ENCODE measurements around the gene ANKDD1A. TPM values are rescaled to one million over a fixed set of nuclear protein-coding genes. Genes with fewer than 3 reads are reported as not detected.

ANKDD1A gene
- polyA plus RNA-seq, 3 donors = 0.49 to 3.5 (median 0.90) TPM

DNA sequence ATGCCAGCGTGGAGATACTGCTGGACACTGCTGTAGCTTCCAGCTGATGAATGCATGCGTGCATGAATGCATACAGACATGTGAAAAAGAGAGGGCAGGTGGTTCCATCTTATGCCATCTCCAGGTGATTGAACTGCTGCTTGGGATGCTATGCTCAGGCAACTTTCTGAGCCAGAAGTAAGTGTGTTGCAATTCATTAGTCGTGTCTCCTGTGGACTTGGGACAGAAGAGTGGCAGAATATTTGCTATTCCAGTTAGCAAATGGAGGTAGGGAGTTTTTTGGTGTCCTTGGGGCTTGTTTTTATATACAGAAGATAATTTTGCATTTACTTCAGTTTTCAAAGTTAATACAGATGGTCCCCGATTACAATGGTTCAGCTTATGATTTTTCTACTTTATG, 33.3 kb downstream of the ANKDD1A start:
- DNase-seq = no peak
- Histone ChIP-seq H3K4me3 (replicated peaks in 1 of 3; ENCODE audit: low read depth in 2 of 3, low read length in 3 of 3) (no peak overlapping the region), H3K36me3 (replicated peaks in 1 of 2; ENCODE audit: control insufficient read depth in 1 of 2, insufficient read depth in 2 of 2, low read length in 2 of 2) (no peaks in the 10 kb centered on the region), H3K4me2 (replicated peaks; ENCODE audit: extremely low read depth, low read length, poor library complexity, severe bottlenecking) (no peak overlapping the region), H3K9me3 (replicated peaks in 1 of 2; ENCODE audit: control insufficient read depth in 1 of 2, insufficient read depth in 1 of 2, low read length in 2 of 2) (no peaks in the 10 kb centered on the region), H3K4me1 (ENCODE audit: control insufficient read depth in 1 of 2, insufficient read depth in 2 of 2, low read length in 2 of 2) (no peaks in the 10 kb centered on the region), H3K27me3 (ENCODE audit: control insufficient read depth in 2 of 2, insufficient read depth in 2 of 2, low read length in 2 of 2) (no peaks in the 10 kb centered on the region), H3K9ac (ENCODE audit: insufficient read depth, low read length, poor library complexity, severe bottlenecking) (no peak overlapping the region), H4K20me1 (ENCODE audit: insufficient read depth, low read length) (no peaks in the 10 kb centered on the region), H3K27ac (ENCODE audit: low read depth in 1 of 2, low read length in 2 of 2) (no peak overlapping the region), H2AFZ (ENCODE audit: insufficient read depth, low read depth, low read length, poor library complexity, severe bottlenecking) (no peak overlapping the region), H3K79me2 (ENCODE audit: insufficient read depth, low read length) (no peaks in the 10 kb centered on the region)
- 100% methylated on average over 2 of the region's 4 CpGs for WGBS (ENCODE audit: insufficient coverage)
- TF ChIP-seq, protein P1, sequence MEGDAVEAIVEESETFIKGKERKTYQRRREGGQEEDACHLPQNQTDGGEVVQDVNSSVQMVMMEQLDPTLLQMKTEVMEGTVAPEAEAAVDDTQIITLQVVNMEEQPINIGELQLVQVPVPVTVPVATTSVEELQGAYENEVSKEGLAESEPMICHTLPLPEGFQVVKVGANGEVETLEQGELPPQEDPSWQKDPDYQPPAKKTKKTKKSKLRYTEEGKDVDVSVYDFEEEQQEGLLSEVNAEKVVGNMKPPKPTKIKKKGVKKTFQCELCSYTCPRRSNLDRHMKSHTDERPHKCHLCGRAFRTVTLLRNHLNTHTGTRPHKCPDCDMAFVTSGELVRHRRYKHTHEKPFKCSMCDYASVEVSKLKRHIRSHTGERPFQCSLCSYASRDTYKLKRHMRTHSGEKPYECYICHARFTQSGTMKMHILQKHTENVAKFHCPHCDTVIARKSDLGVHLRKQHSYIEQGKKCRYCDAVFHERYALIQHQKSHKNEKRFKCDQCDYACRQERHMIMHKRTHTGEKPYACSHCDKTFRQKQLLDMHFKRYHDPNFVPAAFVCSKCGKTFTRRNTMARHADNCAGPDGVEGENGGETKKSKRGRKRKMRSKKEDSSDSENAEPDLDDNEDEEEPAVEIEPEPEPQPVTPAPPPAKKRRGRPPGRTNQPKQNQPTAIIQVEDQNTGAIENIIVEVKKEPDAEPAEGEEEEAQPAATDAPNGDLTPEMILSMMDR (IDR thresholded peaks at IDR 0.05) = no peak
- Mint-ChIP-seq H3K4me3 (no peak overlapping the region), H3K9me3 (peaks cover 0 to 7% (median 0%) of the 10 kb centered on the region in 7 donors), H3K4me1 (no peaks in the 10 kb centered on the region), H3K36me3 (peaks cover under 1 to 10% of the 10 kb centered on the region in 2 donors), H3K27me3 (ENCODE audit: low read depth in 3 of 3) (peaks cover 0 to 4% (median 3%) of the 10 kb centered on the region in 3 donors), H3K27ac (no peak overlapping the region)
- intact Hi-C loops (cut with micrococcal nuclease) = no loop called here

DNA sequence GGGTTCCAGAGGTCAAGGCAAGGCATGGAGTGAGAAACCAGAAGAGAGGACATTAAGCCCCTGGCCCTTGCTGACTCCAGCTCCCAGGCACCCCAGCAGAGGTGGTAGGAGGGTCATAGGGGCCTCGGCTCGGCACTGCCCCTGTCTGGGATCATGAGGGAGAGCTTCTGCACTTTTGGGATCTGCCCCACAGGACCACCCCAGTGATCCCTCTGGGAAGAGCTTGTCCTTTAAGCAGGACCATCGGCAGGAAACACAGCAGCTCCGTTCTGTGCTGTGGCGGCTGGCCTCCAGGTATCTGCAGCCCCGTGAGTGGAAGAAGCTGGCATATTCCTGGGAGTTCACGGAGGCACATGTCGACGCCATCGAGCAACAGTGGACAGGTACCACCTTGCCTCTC, 35.5 kb downstream of the ANKDD1A start:
- DNase-seq = no peak
- H3K4me1 Mint-ChIP-seq = no peaks in the 10 kb centered on the region
- H3K4me3 Mint-ChIP-seq = no peak overlapping the region
- Histone ChIP-seq H3K9me3 (replicated peaks in 1 of 2; ENCODE audit: control insufficient read depth in 1 of 2, insufficient read depth in 1 of 2, low read length in 2 of 2) (peaks cover 5 to 15% of the 10 kb centered on the region in 2 donors), H2AFZ (ENCODE audit: insufficient read depth, low read depth, low read length, poor library complexity, severe bottlenecking) (no peak overlapping the region), H3K4me2 (replicated peaks; ENCODE audit: extremely low read depth, low read length, poor library complexity, severe bottlenecking) (no peak overlapping the region), H3K27me3 (ENCODE audit: control insufficient read depth in 2 of 2, insufficient read depth in 2 of 2, low read length in 2 of 2) (no peaks in the 10 kb centered on the region), H3K4me3 (replicated peaks in 1 of 3; ENCODE audit: low read depth in 2 of 3, low read length in 3 of 3) (no peak overlapping the region), H3K36me3 (replicated peaks in 1 of 2; ENCODE audit: control insufficient read depth in 1 of 2, insufficient read depth in 2 of 2, low read length in 2 of 2) (no peaks in the 10 kb centered on the region), H3K27ac (ENCODE audit: low read depth in 1 of 2, low read length in 2 of 2) (no peak overlapping the region), H3K4me1 (ENCODE audit: control insufficient read depth in 1 of 2, insufficient read depth in 2 of 2, low read length in 2 of 2) (no peaks in the 10 kb centered on the region), H4K20me1 (ENCODE audit: insufficient read depth, low read length) (no peaks in the 10 kb centered on the region), H3K79me2 (ENCODE audit: insufficient read depth, low read length) (no peaks in the 10 kb centered on the region), H3K9ac (ENCODE audit: insufficient read depth, low read length, poor library complexity, severe bottlenecking) (no peak overlapping the region)
- TF ChIP-seq, protein P1 (IDR thresholded peaks at IDR 0.05) = no peak
- peaks cover 3 to 16% of the 10 kb centered on the region in 2 donors for H3K36me3 Mint-ChIP-seq
- no peak overlapping the region for H3K27ac Mint-ChIP-seq
- intact Hi-C loops (cut with micrococcal nuclease) = no loop called here
- 99% methylated on average over 10 of the region's 10 CpGs for WGBS (ENCODE audit: insufficient coverage)
- peaks cover 12 to 26% (median 16%) of the 10 kb centered on the region in 7 donors for H3K9me3 Mint-ChIP-seq
- H3K27me3 Mint-ChIP-seq (ENCODE audit: low read depth in 3 of 3) = peaks cover 0 to 2% (median 0%) of the 10 kb centered on the region in 3 donors

Measured in CD14-positive monocyte (primary cell).